Caco-2 (cell line): ENCODE data around the gene SNAPC3. TPM values are rescaled to one million over a fixed set of nuclear protein-coding genes. Genes with fewer than 3 reads are reported as not detected.

Source experiments
- BruUV-seq: library from RNA; stranded (reverse); fragments of 400-500 nt; replicated peaks from 2 replicates; lab custom pipeline; 2021; lab: Mats Ljungman, UMichigan
- CTCF ChIA-PET: fragments of 300-600 bp; sonication (Branson Sonifier 250); formaldehyde crosslinking; loops from one replicate; lab custom pipeline; 2022; ENCODE audit warnings: antibody characterized with exemption; lab: Charles Lee
- POLR2A ChIA-PET: fragments of 300-600 bp; sonication (Branson Sonifier 250); formaldehyde crosslinking; loops from one replicate; lab custom pipeline; 2022; ENCODE audit warnings: antibody characterized with exemption; lab: Charles Lee
- DNase-seq, 2 experiments: peaks; one replicate each; pipeline versions ENCODE4 v3.0.0 to v3.0.0-alpha.2; 2020 to 2022
- H3K27me3 ChIP-seq: replicated peaks from 2 replicates; pipeline ENCODE4 v1.6.0; 2011; ENCODE audit warnings: low read length; ENCODE audit not compliant: control insufficient read depth, insufficient read depth
- H3K36me3 ChIP-seq: 2 replicates; pipeline ENCODE4 v1.5.1; 2011; ENCODE audit warnings: low read length; ENCODE audit not compliant: control insufficient read depth, insufficient read depth
- H3K4me1 ChIP-seq: fragments of 250-450 bp; sonication (Bioruptor Pico); 2 replicates; pipeline ENCODE4 v1.5.1; 2020; ENCODE audit warnings: mild to moderate bottlenecking
- H3K4me3 ChIP-seq: 2 replicates; pipeline ENCODE4 v1.5.1; 2011; ENCODE audit warnings: low read depth, mild to moderate bottlenecking, control low read depth, low read length
- H3K9me3 ChIP-seq: fragments of 250-450 bp; sonication (Bioruptor Pico); 2 replicates; pipeline ENCODE4 v1.5.1; 2020; ENCODE audit warnings: mild to moderate bottlenecking, moderate library complexity
- H3K27ac Mint-ChIP-seq: one replicate; pipeline ENCODE4 v1.8.0; 2022; ENCODE audit warnings: mixed read lengths; ENCODE audit not compliant: unreplicated experiment
- H3K27me3 Mint-ChIP-seq: one replicate; pipeline ENCODE4 v1.8.0; 2022; ENCODE audit warnings: mixed read lengths; ENCODE audit not compliant: insufficient read depth, unreplicated experiment
- H3K36me3 Mint-ChIP-seq: one replicate; pipeline ENCODE4 v1.8.0; 2022; ENCODE audit warnings: mild to moderate bottlenecking, mixed read lengths; ENCODE audit not compliant: insufficient read depth, unreplicated experiment
- H3K4me1 Mint-ChIP-seq: one replicate; pipeline ENCODE4 v1.8.0; 2022; ENCODE audit warnings: low read depth, mixed read lengths; ENCODE audit not compliant: unreplicated experiment
- H3K4me3 Mint-ChIP-seq: one replicate; pipeline ENCODE4 v1.8.0; 2022; ENCODE audit warnings: mild to moderate bottlenecking, moderate library complexity, mixed read lengths; ENCODE audit not compliant: unreplicated experiment
- H3K9me3 Mint-ChIP-seq: one replicate; pipeline ENCODE4 v1.8.0; 2022; ENCODE audit warnings: mixed read lengths; ENCODE audit not compliant: unreplicated experiment
- CTCF ChIP-seq, 2 experiments: fragments of 200-600 bp in 1 of 2; IDR thresholded peaks; 1 replicate in 1 of 2; 2 replicates in 1 of 2; pipeline versions ENCODE4 v1.5.1 to v1.8.0; 2011 to 2022; ENCODE audit warnings: antibody characterized with exemption in 1 of 2, control low read depth in 1 of 2, inconsistent platforms in 1 of 2, low read depth in 1 of 2, low read length in 1 of 2, mild to moderate bottlenecking in 1 of 2, moderate library complexity in 1 of 2; ENCODE audit not compliant: insufficient read depth in 1 of 2, severe bottlenecking in 1 of 2, unreplicated experiment in 1 of 2
- intact Hi-C: fragments of 100-400 bp; cut with micrococcal nuclease; formaldehyde crosslinking; loops from one replicate; pipeline ENCODE4 v1.10.0; 2022; ENCODE audit not compliant: unreplicated experiment
- total RNA-seq: library from RNA; stranded (reverse); gene quantifications from 2 replicates; pipeline ENCODE4 v1.2.3, GENCODE V29; 2022

Gene SNAPC3
- total RNA-seq, 1 experiment from 2014 or later, result 21.1 TPM

- no peak for DNase-seq
- Mint-ChIP-seq H3K9me3 (no peaks in the 10 kb centered on the region), H3K36me3 (peaks cover 10% of the 10 kb centered on the region), H3K4me1 (no peaks in the 10 kb centered on the region), H3K27me3 (no peaks in the 10 kb centered on the region), H3K27ac (no peak overlapping the region), H3K4me3 (no peak overlapping the region)
- H3K4me1 ChIP-seq, result no peaks in the 10 kb centered on the region
- ChIA-PET POLR2A (no interaction called here), CTCF (no interaction called here)
- H3K9me3 ChIP-seq, result no peaks in the 10 kb centered on the region; the same call in 1 of the 2 replicates
- H3K4me3 ChIP-seq, result no peak overlapping the region
- no TSS peak for BruUV-seq
- peaks cover 1% of the 10 kb centered on the region; the same call in 1 of the 2 replicates for H3K36me3 ChIP-seq
- no peak for TF ChIP-seq CTCF (IDR thresholded peaks at IDR 0.05; ENCODE audit: insufficient read depth in 1 of 2, low read depth in 1 of 2, low read length in 1 of 2, severe bottlenecking in 1 of 2, unreplicated experiment in 1 of 2)
- intact Hi-C loops, result no loop called here
- H3K27me3 ChIP-seq, result no peaks in the 10 kb centered on the region
These were observed 69.9 kb downstream of the SNAPC3 start for GRCh38 chr9:15492485-15493150.

- Mint-ChIP-seq H3K4me3 (no peak overlapping the region), H3K4me1 (peaks cover 7% of the 10 kb centered on the region), H3K27ac (no peak overlapping the region), H3K27me3 (no peaks in the 10 kb centered on the region), H3K9me3 (no peaks in the 10 kb centered on the region), H3K36me3 (peaks cover 9% of the 10 kb centered on the region)
- Histone ChIP-seq H3K27me3 (no peaks in the 10 kb centered on the region), H3K36me3 (no peaks in the 10 kb centered on the region), H3K9me3 (no peaks in the 10 kb centered on the region; the same call in 1 of the 2 replicates), H3K4me1 (no peaks in the 10 kb centered on the region), H3K4me3 (no peak overlapping the region)
- intact Hi-C loops, result no loop called here
- CTCF ChIA-PET, result no interaction called here
- POLR2A ChIA-PET, result no interaction called here
- no TSS peak for BruUV-seq
- TF ChIP-seq CTCF (IDR thresholded peaks at IDR 0.05; ENCODE audit: insufficient read depth in 1 of 2, low read depth in 1 of 2, low read length in 1 of 2, severe bottlenecking in 1 of 2, unreplicated experiment in 1 of 2), result no peak
- no peak for DNase-seq
These were observed 75.7 kb downstream of the SNAPC3 start for GRCh38 chr9:15498246-15498995.

GRCh38 chr9:15499139-15499538, 76.5 kb downstream of the SNAPC3 start:
- Mint-ChIP-seq H3K27me3 (no peaks in the 10 kb centered on the region), H3K27ac (no peak overlapping the region), H3K4me1 (peaks cover 7% of the 10 kb centered on the region), H3K4me3 (no peak overlapping the region), H3K36me3 (peaks cover 9% of the 10 kb centered on the region), H3K9me3 (no peaks in the 10 kb centered on the region)
- no peak for DNase-seq
- intact Hi-C loops, result no loop called here
- no peaks in the 10 kb centered on the region for H3K4me1 ChIP-seq
- TF ChIP-seq CTCF (IDR thresholded peaks at IDR 0.05; ENCODE audit: insufficient read depth in 1 of 2, low read depth in 1 of 2, low read length in 1 of 2, severe bottlenecking in 1 of 2, unreplicated experiment in 1 of 2), result no peak
- H3K27me3 ChIP-seq, result no peaks in the 10 kb centered on the region
- no peak overlapping the region for H3K4me3 ChIP-seq
- H3K9me3 ChIP-seq, result no peaks in the 10 kb centered on the region
- ChIA-PET POLR2A (no interaction called here), CTCF (no interaction called here)
- H3K36me3 ChIP-seq, result no peaks in the 10 kb centered on the region
- no TSS peak for BruUV-seq
